ENCODE results near the gene CSAG1.
"Not testable (repeated sequence)": the region's sequence is repeated elsewhere in the genome, so short reads cannot be mapped to it uniquely, and the experiment has no call there.

CSAG1 gene, protein sequence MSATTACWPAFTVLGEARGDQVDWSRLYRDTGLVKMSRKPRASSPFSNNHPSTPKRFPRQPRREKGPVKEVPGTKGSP

GRCh38 chrX:152733261-152733975 lies at the start of gene CSAG1, which contains the start of gene MAGEA12:
Gene CSAG1 (minus strand): TSS chrX:152733721. CDS start chrX:152732460, 1,261 bp downstream.
Gene MAGEA12 (plus strand): TSS chrX:152733757. CDS start chrX:152736162, 2,405 bp downstream.
- no peak for DNase-seq (ENCODE audit: low read depth in 2 of 2)

DNA sequence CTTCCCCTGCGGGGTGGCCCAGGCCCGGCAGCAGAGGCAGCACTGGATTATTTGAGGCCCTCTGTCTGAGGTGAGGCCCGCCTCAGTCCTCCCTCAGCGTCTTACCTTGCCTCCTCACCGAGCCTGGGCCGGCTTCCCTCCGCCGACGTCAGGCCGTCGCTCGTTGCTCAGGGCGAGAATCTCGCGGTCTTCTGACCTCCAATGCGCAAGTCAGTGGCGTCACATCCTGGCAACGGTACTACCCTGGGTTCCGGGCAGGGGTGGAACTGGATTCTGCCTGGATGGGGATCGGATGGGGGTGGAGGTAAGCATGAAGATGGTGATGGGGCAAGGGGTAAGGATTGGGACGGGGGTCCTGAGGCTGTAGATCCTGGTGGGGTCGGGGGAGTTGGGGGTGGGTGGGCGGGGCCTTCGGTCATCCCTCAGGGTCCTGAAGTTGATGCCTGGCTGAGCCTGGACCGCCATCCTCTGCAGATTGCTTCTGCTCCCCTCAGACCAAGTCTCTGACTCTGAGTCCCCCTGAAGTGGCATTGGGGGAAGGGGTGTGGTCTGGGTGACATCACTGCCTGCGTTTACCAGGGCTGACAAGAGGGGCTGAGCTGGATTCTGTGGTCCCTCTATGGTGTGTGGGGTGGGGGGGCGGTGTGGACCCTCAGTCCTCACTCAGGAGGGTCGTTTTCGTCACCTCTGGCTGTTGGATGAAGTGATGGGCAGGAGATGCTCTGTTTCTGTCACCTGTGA lies 36.2 kb upstream of the CSAG1 start, which contains the start of gene MAGEA6:
TSS of gene MAGEA6 (minus strand) at position 141 of the 741 bp plus-strand sequence. CDS start 2,039 bp downstream, outside the sequence.
- DNase-seq (ENCODE audit: low read depth in 2 of 2), result not testable (repeated sequence)

- DNase-seq (ENCODE audit: low read depth in 2 of 2), result not testable (repeated sequence)
Observed at GRCh38 chrX:152766562-152766961, 33.0 kb upstream of the CSAG1 start.

- DNase-seq (ENCODE audit: low read depth in 2 of 2), result not testable (repeated sequence)
Observed at GRCh38 chrX:152761582-152761981, 28.1 kb upstream of the CSAG1 start.

DNA sequence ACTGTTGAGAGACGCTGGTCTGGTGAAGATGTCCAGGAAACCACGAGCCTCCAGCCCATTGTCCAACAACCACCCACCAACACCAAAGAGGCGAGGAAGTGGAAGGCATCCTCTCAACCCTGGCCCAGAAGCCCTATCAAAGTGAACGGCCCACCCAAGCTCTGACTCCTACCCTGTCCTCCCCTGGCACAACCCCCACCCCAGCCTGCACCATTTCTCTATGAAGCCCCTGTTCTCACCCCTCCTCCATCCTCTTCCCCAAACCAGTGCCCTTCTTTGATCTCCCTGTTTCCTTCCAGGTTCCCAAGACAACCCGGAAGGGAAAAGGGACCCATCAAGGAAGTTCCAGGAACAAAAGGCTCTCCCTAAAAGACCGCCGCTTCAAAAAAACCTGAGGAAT lies 26.0 kb upstream of the CSAG1 start:
- not testable (repeated sequence) for DNase-seq (ENCODE audit: low read depth in 2 of 2)

GRCh38 chrX:152758918-152759317 lies 25.4 kb upstream of the CSAG1 start, which contains the start of gene CSAG3:
Gene CSAG3 (plus strand): TSS chrX:152759218.
- DNase-seq (ENCODE audit: low read depth in 2 of 2), result not testable (repeated sequence)

DNA sequence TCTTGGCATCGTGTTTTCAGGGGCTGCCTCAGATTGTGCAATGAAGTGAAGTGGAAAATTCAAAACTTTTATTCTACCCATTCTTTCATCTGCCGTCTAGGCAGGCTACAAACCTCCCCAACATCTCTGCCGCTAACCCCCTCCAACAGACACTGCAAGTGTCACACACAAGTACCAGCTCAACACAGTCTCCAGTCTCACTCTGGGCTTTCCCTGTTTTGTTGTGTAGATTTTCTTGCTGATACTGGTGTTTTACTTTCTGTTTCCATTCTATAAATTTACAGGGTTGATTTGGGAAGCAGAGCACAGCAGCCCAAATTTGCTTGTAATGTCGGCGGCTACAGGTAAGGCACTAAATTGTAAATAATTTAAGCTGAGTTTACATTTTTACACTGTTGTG lies 21.4 kb upstream of the CSAG1 start:
- DNase-seq (ENCODE audit: low read depth in 2 of 2), result not testable (repeated sequence)

- not testable (repeated sequence) for DNase-seq (ENCODE audit: low read depth in 2 of 2)
Observed at GRCh38 chrX:152753686-152754650, 20.4 kb upstream of the CSAG1 start, which contains the start of gene MAGEA2. Gene MAGEA2 (minus strand): TSS chrX:152753842. CDS start chrX:152751363, 2,479 bp downstream.

DNA sequence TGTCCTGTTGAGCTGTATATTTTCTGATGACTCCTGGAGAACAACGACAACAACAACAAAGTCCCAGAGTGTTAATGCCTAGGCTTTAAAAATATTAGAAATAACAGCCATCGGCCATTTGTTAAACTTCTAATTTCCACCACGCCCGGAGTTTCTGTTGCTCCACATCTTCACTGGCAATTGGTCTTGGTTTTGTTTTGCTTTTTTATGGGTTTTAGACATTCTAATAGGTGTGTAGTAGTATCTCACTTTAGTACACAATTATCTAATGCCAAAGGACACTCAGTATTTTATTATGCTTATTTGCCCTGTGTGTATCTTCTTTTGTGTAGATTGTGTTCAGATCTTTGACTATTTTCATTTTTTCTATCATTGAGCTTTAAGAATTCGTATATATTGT lies 5.0 kb upstream of the CSAG1 start:
- DNase-seq (ENCODE audit: low read depth in 2 of 2), result no peak

GRCh38 chrX:152736528-152736927 lies 3.0 kb upstream of the CSAG1 start:
- DNase-seq (ENCODE audit: low read depth in 2 of 2), result not testable (repeated sequence)

DNA sequence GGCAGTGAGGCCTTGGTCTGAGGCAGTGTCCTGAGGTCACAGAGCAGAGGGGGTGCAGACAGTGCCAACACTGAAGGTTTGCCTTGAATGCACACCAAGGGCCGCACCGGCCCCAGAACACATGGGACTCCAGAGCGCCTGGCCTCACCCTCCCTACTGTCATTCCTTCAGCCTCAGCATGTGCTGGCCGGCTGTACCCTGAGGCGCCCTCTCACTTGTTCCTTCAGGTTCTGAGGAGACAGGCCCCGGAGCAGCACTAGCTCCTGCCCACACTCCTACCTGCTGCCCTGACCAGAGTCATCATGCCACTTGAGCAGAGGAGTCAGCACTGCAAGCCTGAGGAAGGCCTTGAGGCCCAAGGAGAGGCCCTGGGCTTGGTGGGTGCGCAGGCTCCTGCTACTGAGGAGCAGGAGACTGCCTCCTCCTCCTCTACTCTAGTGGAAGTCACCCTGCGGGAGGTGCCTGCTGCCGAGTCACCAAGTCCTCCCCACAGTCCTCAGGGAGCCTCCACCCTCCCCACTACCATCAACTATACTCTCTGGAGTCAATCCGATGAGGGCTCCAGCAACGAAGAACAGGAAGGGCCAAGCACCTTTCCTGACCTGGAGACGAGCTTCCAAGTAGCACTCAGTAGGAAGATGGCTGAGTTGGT lies 2.5 kb upstream of the CSAG1 start:
- DNase-seq (ENCODE audit: low read depth in 2 of 2), result no peak

DNA sequence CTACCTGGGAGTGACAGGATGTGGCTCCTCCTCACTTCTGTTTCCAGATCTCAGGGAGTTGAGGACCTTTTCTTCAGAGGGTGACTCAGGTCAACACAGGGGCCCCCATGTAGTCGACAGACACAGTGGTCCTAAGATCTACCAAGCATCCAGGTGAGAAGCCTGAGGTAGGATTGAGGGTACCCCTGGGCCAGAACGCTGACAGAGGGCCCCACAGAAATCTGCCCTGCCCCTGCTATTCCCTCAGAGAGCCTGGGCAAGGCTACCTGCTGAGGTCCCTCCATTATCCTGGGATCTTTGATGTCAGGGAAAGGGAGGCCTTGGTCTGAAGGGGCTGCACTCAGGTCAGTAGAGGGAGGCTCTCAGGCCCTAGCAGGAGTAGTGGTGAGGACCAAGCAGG lies 1.6 kb upstream of the CSAG1 start:
- no peak for DNase-seq (ENCODE audit: low read depth in 2 of 2)

DNA sequence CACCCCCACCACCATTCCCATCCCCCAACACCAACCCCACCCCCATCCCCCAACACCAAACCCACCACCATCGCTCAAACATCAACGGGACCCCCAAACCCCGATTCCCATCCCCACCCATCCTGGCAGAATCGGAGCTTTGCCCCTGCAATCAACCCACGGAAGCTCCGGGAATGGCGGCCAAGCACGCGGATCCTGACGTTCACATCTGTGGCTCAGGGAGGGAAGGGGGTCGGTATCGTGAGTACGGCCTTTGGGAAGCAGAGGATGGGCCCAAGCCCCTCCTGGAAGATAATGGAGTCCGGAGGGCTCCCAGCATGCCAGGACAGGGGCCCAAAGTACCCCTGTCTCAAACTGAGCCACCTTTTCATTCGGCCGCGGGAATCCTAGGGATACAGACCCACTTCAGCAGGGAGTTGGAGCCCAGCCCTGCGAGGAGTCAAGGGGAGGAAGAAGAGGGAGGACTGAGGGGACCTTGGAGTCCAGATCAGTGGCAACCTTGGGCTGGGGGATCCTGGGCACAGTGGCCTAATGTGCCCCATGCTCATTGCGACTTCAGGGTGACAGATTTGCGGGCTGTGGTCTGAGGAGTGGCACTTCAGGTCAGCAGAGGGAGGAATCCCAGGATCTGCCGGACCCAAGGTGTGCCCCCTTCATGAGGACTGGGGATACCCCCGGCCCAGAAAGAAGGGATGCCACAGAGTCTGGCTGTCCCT lies 780 bp upstream of the CSAG1 start:
- not testable (repeated sequence) for DNase-seq (ENCODE audit: low read depth in 2 of 2)

DNA sequence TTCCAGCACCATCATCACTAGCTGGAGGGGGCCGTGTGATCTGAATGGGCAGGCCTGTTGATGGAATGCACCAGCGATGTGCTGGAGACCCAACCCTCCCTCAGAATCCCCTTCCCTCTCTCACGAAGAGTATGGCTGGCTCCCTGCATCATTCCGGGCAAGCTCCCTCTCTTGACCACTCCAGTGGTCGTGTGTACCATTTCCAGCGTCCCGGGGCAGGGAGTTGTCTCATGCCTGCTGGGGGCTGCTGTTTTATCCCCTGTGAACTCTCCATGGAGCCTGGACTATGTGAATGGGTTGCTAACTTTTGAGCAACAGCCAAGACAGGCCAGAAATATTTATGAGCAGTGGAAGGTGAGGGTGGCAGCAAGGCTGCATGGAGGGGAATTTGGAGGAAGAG lies 8.1 kb downstream of the CSAG1 start:
- DNase-seq (ENCODE audit: low read depth in 2 of 2), result no peak

GRCh38 chrX:152713815-152714787 lies 19.4 kb downstream of the CSAG1 start, which contains the start of gene MAGEA2B:
Gene MAGEA2B (plus strand): TSS chrX:152714628. CDS start chrX:152717107, 2,479 bp downstream.
- DNase-seq (ENCODE audit: low read depth in 2 of 2), result not testable (repeated sequence)

DNA sequence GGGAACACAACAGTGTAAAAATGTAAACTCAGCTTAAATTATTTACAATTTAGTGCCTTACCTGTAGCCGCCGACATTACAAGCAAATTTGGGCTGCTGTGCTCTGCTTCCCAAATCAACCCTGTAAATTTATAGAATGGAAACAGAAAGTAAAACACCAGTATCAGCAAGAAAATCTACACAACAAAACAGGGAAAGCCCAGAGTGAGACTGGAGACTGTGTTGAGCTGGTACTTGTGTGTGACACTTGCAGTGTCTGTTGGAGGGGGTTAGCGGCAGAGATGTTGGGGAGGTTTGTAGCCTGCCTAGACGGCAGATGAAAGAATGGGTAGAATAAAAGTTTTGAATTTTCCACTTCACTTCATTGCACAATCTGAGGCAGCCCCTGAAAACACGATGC lies 20.3 kb downstream of the CSAG1 start:
- not testable (repeated sequence) for DNase-seq (ENCODE audit: low read depth in 2 of 2)

DNA sequence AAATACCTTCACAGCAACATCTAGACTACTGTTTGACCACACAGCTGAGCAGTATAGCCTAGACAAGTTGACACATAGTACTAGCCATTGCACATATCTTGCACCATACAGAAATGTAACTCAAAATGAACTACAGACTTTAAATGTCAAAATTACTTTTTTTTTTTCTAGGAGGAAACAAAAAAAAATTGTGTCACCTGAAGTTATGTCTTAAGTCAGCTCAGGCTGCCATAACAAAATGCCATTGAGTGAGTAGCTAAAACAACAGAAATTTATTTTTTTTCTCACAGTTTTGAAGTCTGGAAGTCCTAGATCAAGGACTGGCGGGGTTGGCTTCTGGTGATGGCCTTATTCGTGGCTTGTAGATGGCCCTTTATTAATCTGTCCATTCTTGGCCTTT lies 24.3 kb downstream of the CSAG1 start, which contains the start of gene CSAG2:
TSS of gene CSAG2 (minus strand) at position 101 of the 400 bp plus-strand sequence. CDS start 161 bp downstream, outside the sequence.
- not testable (repeated sequence) for DNase-seq (ENCODE audit: low read depth in 2 of 2)

GRCh38 chrX:152706500-152706899 lies 27.0 kb downstream of the CSAG1 start:
- not testable (repeated sequence) for DNase-seq (ENCODE audit: low read depth in 2 of 2)
